HCT116 (cell line): Measurements from ENCODE around the gene MVK. TPM values are rescaled to one million over a fixed set of nuclear protein-coding genes. Genes with fewer than 3 reads are reported as not detected.

Experiments used
- ATAC-seq: fragments of 200-7000 bp; cut with Tn5 transposase; 2 replicates; pipeline ENCODE4 v1.9.1; 2020; ENCODE audit warnings: mild to moderate bottlenecking, moderate library complexity
- BruUV-seq: library from RNA; stranded (reverse); fragments of 400-500 nt; replicated peaks from 2 replicates; lab custom pipeline; 2021; lab: Mats Ljungman, UMichigan
- CTCF ChIA-PET: fragments of 300-600 bp; sonication (Branson Sonifier 250); formaldehyde crosslinking; loops from one replicate; lab custom pipeline; 2021; ENCODE audit warnings: antibody characterized with exemption; lab: Charles Lee
- POLR2A ChIA-PET: fragments of 300-600, 350-600 bp; sonication (Branson Sonifier 250); formaldehyde crosslinking; loops from one replicate; lab custom pipeline; 2021; ENCODE audit warnings: antibody characterized with exemption; lab: Charles Lee
- RAD21 ChIA-PET, 2 experiments: fragments of 300-600 bp; sonication (Branson Sonifier 250); formaldehyde crosslinking; loops; one replicate each; lab custom pipeline; 2023; ENCODE audit warnings: low total read pairs in 2 of 2; ENCODE audit not compliant: uncharacterized antibody in 2 of 2, unreplicated experiment in 2 of 2, low non-redundant PET in 1 of 2; lab: Charles Lee
- DNase-seq: peaks from one replicate; pipeline ENCODE4 v3.0.0-alpha.2; 2010; ENCODE audit warnings: low read depth, low spot score
- H2AFZ ChIP-seq: fragments of 200-600 bp; shearing (Covaris generic), sonication (generic); 2 replicates; pipeline ENCODE4 v1.6.1; 2017; ENCODE audit warnings: low read depth, mixed run types, mixed read lengths, antibody characterized with exemption, low read length; ENCODE audit not compliant: poor library complexity, severe bottlenecking
- H3K27ac ChIP-seq: 2 replicates; pipeline ENCODE4 v1.5.1; 2012; ENCODE audit warnings: low read depth, low read length
- H3K27me3 ChIP-seq: fragments of 200-600 bp; sonication (generic); 2 replicates; pipeline ENCODE4 v1.6.1; 2016; ENCODE audit warnings: mixed run types, low read length, mixed read lengths; ENCODE audit not compliant: insufficient read depth
- H3K36me3 ChIP-seq, 2 experiments: fragments of 200-500 bp in 1 of 2; fragments of 200-600 bp in 1 of 2; sonication (Bioruptor generic) in 1 of 2; sonication (generic) in 1 of 2; 2 replicates each; pipeline versions ENCODE4 v1.5.1 to v1.6.1; 2014 to 2016; ENCODE audit warnings: low read length in 2 of 2, inconsistent platforms in 1 of 2, mixed read lengths in 1 of 2, mixed run types in 1 of 2; ENCODE audit not compliant: insufficient read depth in 2 of 2, control insufficient read depth in 1 of 2
- H3K4me1 ChIP-seq, 2 experiments: fragments of 200-600 bp in 1 of 2; sonication (generic) in 1 of 2; 2 replicates each; pipeline versions ENCODE4 v1.5.1 to v1.6.1; 2012 to 2017; ENCODE audit warnings: low read length in 2 of 2, inconsistent platforms in 1 of 2, mild to moderate bottlenecking in 1 of 2, mixed read lengths in 1 of 2, mixed run types in 1 of 2, moderate library complexity in 1 of 2; ENCODE audit not compliant: insufficient read depth in 2 of 2, control insufficient read depth in 1 of 2
- H3K4me2 ChIP-seq: fragments of 200-600 bp; sonication (generic); 2 replicates; pipeline ENCODE4 v1.6.1; 2017; ENCODE audit warnings: mixed run types, low read length, mixed read lengths
- H3K4me3 ChIP-seq, 2 experiments: fragments of 200-600 bp in 1 of 2; sonication (generic) in 1 of 2; replicated peaks in 1 of 2; 2 replicates each; pipeline ENCODE4 v1.5.1; 2011 to 2016; ENCODE audit warnings: low read length in 2 of 2, control low read depth in 1 of 2, low read depth in 1 of 2, mild to moderate bottlenecking in 1 of 2, mixed read lengths in 1 of 2, mixed run types in 1 of 2
- H3K79me2 ChIP-seq: fragments of 200-600 bp; sonication (generic); 2 replicates; pipeline ENCODE4 v1.6.1; 2017; ENCODE audit warnings: mild to moderate bottlenecking, mixed run types, low read length, moderate library complexity, mixed read lengths; ENCODE audit not compliant: insufficient read depth
- H3K9ac ChIP-seq: fragments of 200-600 bp; sonication (generic); 2 replicates; pipeline ENCODE4 v1.6.1; 2016; ENCODE audit warnings: low read length, mixed read lengths
- H3K9me2 ChIP-seq: fragments of 200-600 bp; sonication (generic), shearing (Covaris generic); 2 replicates; pipeline ENCODE4 v1.6.1; 2017; ENCODE audit warnings: mixed run types, mild to moderate bottlenecking, moderate library complexity; ENCODE audit not compliant: insufficient read depth
- H3K9me3 ChIP-seq, 2 experiments: fragments of 200-500 bp in 1 of 2; fragments of 200-600 bp in 1 of 2; sonication (Bioruptor generic) in 1 of 2; sonication (generic) in 1 of 2; 2 replicates each; pipeline ENCODE4 v1.6.1; 2014 to 2017; ENCODE audit warnings: low read length in 2 of 2, mixed read lengths in 2 of 2, inconsistent platforms in 1 of 2, low read depth in 1 of 2, mild to moderate bottlenecking in 1 of 2, mixed run types in 1 of 2, moderate library complexity in 1 of 2; ENCODE audit not compliant: control insufficient read depth in 1 of 2, insufficient read depth in 1 of 2
- H4K20me1 ChIP-seq: fragments of 200-600 bp; sonication (generic), shearing (Covaris generic); 2 replicates; pipeline ENCODE4 v1.6.1; 2017; ENCODE audit warnings: mixed run types, mild to moderate bottlenecking, moderate library complexity; ENCODE audit not compliant: insufficient read depth
- CEBPB ChIP-seq: IDR thresholded peaks from 2 replicates; pipeline ENCODE4 v1.6.1; 2012; ENCODE audit warnings: low read depth
- EZH2 ChIP-seq: fragments of 200-600 bp; sonication (generic); IDR thresholded peaks from 2 replicates; pipeline ENCODE4 v1.6.1; 2017; ENCODE audit warnings: antibody characterized with exemption, mixed run types
- EZH2phosphoT487 ChIP-seq: fragments of 200-600 bp; IDR thresholded peaks from 2 replicates; pipeline ENCODE4 v1.6.1; 2018; ENCODE audit warnings: antibody characterized with exemption, borderline replicate concordance
- FOSL1 ChIP-seq: IDR thresholded peaks from 2 replicates; pipeline ENCODE4 v1.6.1; 2012; ENCODE audit warnings: low read depth
- MAX ChIP-seq: IDR thresholded peaks from 2 replicates; pipeline ENCODE4 v1.6.1; 2012
- POLR2A ChIP-seq: IDR thresholded peaks from 2 replicates; pipeline ENCODE4 v1.7.0; 2011; ENCODE audit warnings: borderline replicate concordance; ENCODE audit not compliant: insufficient read depth, insufficient read length; ENCODE audit errors: extremely low read depth
- REST ChIP-seq: IDR thresholded peaks from 2 replicates; pipeline ENCODE4 v1.6.1; 2012; ENCODE audit warnings: low read depth
- SIN3A ChIP-seq: IDR thresholded peaks from 2 replicates; pipeline ENCODE4 v1.6.1; 2012; ENCODE audit warnings: low read depth
- SP1 ChIP-seq: IDR thresholded peaks from 2 replicates; pipeline ENCODE4 v1.6.1; 2012; ENCODE audit warnings: low read depth
- ZBTB33 ChIP-seq: IDR thresholded peaks from 2 replicates; pipeline ENCODE4 v1.6.1; 2011; ENCODE audit warnings: mild to moderate bottlenecking, low read length, moderate library complexity; ENCODE audit not compliant: insufficient replicate concordance; ENCODE audit errors: extremely low read depth
- ZNF274 ChIP-seq: fragments of 200-500 bp; sonication (Bioruptor generic); IDR thresholded peaks from 2 replicates; pipeline ENCODE4 v1.6.1; 2014; ENCODE audit warnings: mild to moderate bottlenecking, low read depth, low read length, inconsistent platforms
- intact Hi-C: fragments of 100-400 bp; cut with micrococcal nuclease; formaldehyde crosslinking; loops from 2 replicates; pipeline ENCODE4 v1.10.0; 2022
- total RNA-seq: library from RNA; stranded (reverse); gene quantifications from one replicate; pipeline ENCODE4 v1.2.1, GENCODE V29; 2021; ENCODE audit not compliant: unreplicated experiment

The MVK gene
- total RNA-seq, 1 experiment from 2014 or later = 17.3 TPM

- ChIA-PET CTCF (interaction anchor here (1.6 to 3.3 kb wide), 2 partner anchors 171 to 174 kb away, joined by 5 to 64 read pairs; no protein-coding TSS in a partner anchor), POLR2A (no interaction called here), RAD21 (no interaction called here)
- no peaks in the 10 kb centered on the region for H4K20me1 ChIP-seq
- no peak overlapping the region for H3K9ac ChIP-seq
- H3K36me3 ChIP-seq = 0 out of 4 replicates have a peak, but pooled peaks cover 0 to 3% of the 10 kb centered on the region in 2 experiments
- ATAC-seq (no peak), DNase-seq (no peak)
- BruUV-seq = no TSS peak
- intact Hi-C loops = no loop called here
- no peaks in the 10 kb centered on the region for H3K79me2 ChIP-seq
- no peaks in the 10 kb centered on the region for H3K9me3 ChIP-seq
- no peak overlapping the region for H2AFZ ChIP-seq
- H3K9me2 ChIP-seq = no peaks in the 10 kb centered on the region
- no peak overlapping the region for H3K4me3 ChIP-seq
- no peak overlapping the region for H3K4me2 ChIP-seq
- TF ChIP-seq POLR2A (no peak), REST (no peak)
- no peaks in the 10 kb centered on the region for H3K27me3 ChIP-seq
- peaks cover 4 to 11% of the 10 kb centered on the region in 2 experiments for H3K4me1 ChIP-seq
- H3K27ac ChIP-seq = no peak overlapping the region
Observed at GRCh38 chr12:109599087-109599486, 25.5 kb downstream of the MVK start.

GRCh38 chr12:109600481-109600880 lies 26.9 kb downstream of the MVK start:
- POLR2A ChIA-PET = no interaction called here
- H3K9me2 ChIP-seq = no peaks in the 10 kb centered on the region
- CTCF ChIA-PET = no interaction called here
- no peaks in the 10 kb centered on the region for H3K79me2 ChIP-seq
- H3K27ac ChIP-seq = no peak overlapping the region
- no peaks in the 10 kb centered on the region for H3K27me3 ChIP-seq
- H3K9me3 ChIP-seq = no peaks in the 10 kb centered on the region
- BruUV-seq = no TSS peak
- peaks cover 4 to 11% of the 10 kb centered on the region in 2 experiments for H3K4me1 ChIP-seq
- no peak overlapping the region for H3K4me2 ChIP-seq
- no peaks in the 10 kb centered on the region for H4K20me1 ChIP-seq
- intact Hi-C loops = no loop called here
- no peak overlapping the region for H2AFZ ChIP-seq
- no peak for ATAC-seq
- no peak overlapping the region for H3K9ac ChIP-seq
- RAD21 ChIA-PET = interaction anchor here in 1 of 2 experiments (0.5 kb wide), 1 partner anchor 259 kb away, joined by 3 read pairs; no protein-coding TSS in a partner anchor
- H3K36me3 ChIP-seq = no peaks in the 10 kb centered on the region
- H3K4me3 ChIP-seq = no peak overlapping the region
- DNase-seq = no peak
- TF ChIP-seq FOSL1 (no peak), CEBPB (no peak), EZH2phosphoT487 (no peak), ZNF274 (no peak), REST (no peak), MAX (no peak), ZBTB33 (no peak), EZH2 (no peak), SIN3A (no peak), SP1 (no peak)
